K562 (cell line): ENCODE results near the gene PRSS56. TPM values are rescaled to one million over a fixed set of nuclear protein-coding genes. Genes with fewer than 3 reads are reported as not detected.

Experiments
- ATF4 ChIP-seq: fragments of 450-650 bp; formaldehyde crosslinking; IDR thresholded peaks from 2 replicates; pipeline ENCODE4 v1.4.0; 2022; ENCODE audit warnings: mild to moderate bottlenecking, moderate library complexity
- E2F8 ChIP-seq: fragments of 450-650 bp; IDR thresholded peaks from 2 replicates; pipeline ENCODE4 v1.7.1; 2018; ENCODE audit warnings: mild to moderate bottlenecking, low read depth; ENCODE audit not compliant: partially characterized antibody
- ESRRB ChIP-seq: fragments of 250-450 bp; sonication (Bioruptor Pico); IDR thresholded peaks from 2 replicates; pipeline ENCODE4 v1.5.0; 2020; ENCODE audit warnings: mild to moderate bottlenecking, moderate library complexity, borderline replicate concordance
- HMGN3 ChIP-seq: IDR thresholded peaks from 2 replicates; pipeline ENCODE4 v1.6.1; 2011; ENCODE audit warnings: borderline replicate concordance, low read depth, mild to moderate bottlenecking, mixed read lengths, low read length; ENCODE audit not compliant: insufficient read length; ENCODE audit errors: extremely low read depth
- HSF4 ChIP-seq: fragments of 250-450 bp; sonication (Bioruptor Pico); IDR thresholded peaks from 2 replicates; pipeline ENCODE4 v2.1.2; 2022; ENCODE audit warnings: mild to moderate bottlenecking, moderate library complexity, borderline replicate concordance
- NONO ChIP-seq, 2 experiments: fragments of 200-400 bp in 1 of 2; fragments of 450-650 bp in 1 of 2; formaldehyde crosslinking in 1 of 2; IDR thresholded peaks; 2 replicates each; pipeline ENCODE4 v1.6.1; 2017; ENCODE audit warnings: low read depth in 2 of 2, mild to moderate bottlenecking in 2 of 2, moderate library complexity in 2 of 2, low read length in 1 of 2
- POLR2G ChIP-seq: fragments of 200-400 bp; formaldehyde crosslinking; IDR thresholded peaks from 2 replicates; pipeline ENCODE4 v1.6.1; 2017; ENCODE audit warnings: low read depth, mild to moderate bottlenecking, antibody characterized with exemption, low read length, moderate library complexity
- SMARCA4 ChIP-seq: fragments of 450-650 bp; IDR thresholded peaks from 2 replicates; pipeline ENCODE4 v1.6.1; 2016
- SMARCA5 ChIP-seq: fragments of 450-650 bp; IDR thresholded peaks from 2 replicates; pipeline ENCODE4 v1.6.1; 2016
- ZFP91 ChIP-seq: sonication (generic); formaldehyde crosslinking; IDR thresholded peaks from 2 replicates; pipeline ENCODE4 v1.8.0; 2022; ENCODE audit warnings: mild to moderate bottlenecking, missing genetic modification reagents
- ZKSCAN8 ChIP-seq: fragments of 200-800 bp; sonication (Bioruptor generic); IDR thresholded peaks from 2 replicates; pipeline ENCODE4 v1.6.1; 2016; ENCODE audit warnings: missing genetic modification characterization, missing compliant biosample characterization
- ZNF280B ChIP-seq: fragments of 250-450 bp; sonication (Bioruptor Pico); IDR thresholded peaks from 2 replicates; pipeline ENCODE4 v1.5.1; 2021; ENCODE audit warnings: mild to moderate bottlenecking
- ZNF445 ChIP-seq: fragments of 250-450 bp; sonication (Bioruptor Pico); IDR thresholded peaks from 2 replicates; pipeline ENCODE4 v1.4.0; 2020; ENCODE audit warnings: low read depth, mild to moderate bottlenecking, moderate library complexity
- ZNF592 ChIP-seq: fragments of 450-650 bp; IDR thresholded peaks from 2 replicates; pipeline ENCODE4 v1.6.1; 2017; ENCODE audit warnings: antibody characterized with exemption, mild to moderate bottlenecking
- polyA plus RNA-seq, 8 experiments: library from polyadenylated mRNA; depleted of rRNA in 4 of 8; stranded (reverse) in 5 of 8; unstranded in 3 of 8; fragments of >200 nt; fragmentation: Nextera tagmentation in 2 of 8; fragmentation: Illumina TruSeq in 1 of 8; extraction: Ambion mirVana in 2 of 8; extraction: Trizol in 1 of 8; gene quantifications; 2 replicates each; pipeline versions ENCODE4 v1.2.1 to v1.2.3, GENCODE V29; 2011 to 2014; ENCODE audit warnings: inconsistent platforms in 1 of 8, missing spikeins in 1 of 8
- total RNA-seq, 7 experiments: library from RNA; depleted of rRNA in 6 of 7; stranded (reverse); fragments of >200 nt in 6 of 7; fragmentation: Illumina TruSeq in 2 of 7; extraction: Trizol in 2 of 7; gene quantifications; 2 replicates each; pipeline versions ENCODE4 v1.2.1 to v1.2.3, GENCODE V29; 2011 to 2021; ENCODE audit warnings: low replicate concordance in 1 of 7

Gene PRSS56
- total and polyA plus RNA-seq, 9 of the 15 experiments (the other 6 are each of a cell fraction or from before 2014, with no cell fraction given): not detected

GRCh38 chr2:232550354-232551249, 30.4 kb downstream of the PRSS56 start, which contains the start of the genes EIF4E2 and TIGD1 (continued):
- no peak; the same call in 1 of the 2 replicates for TF ChIP-seq ZNF592
- peak; percentile 94 for TF ChIP-seq POLR2G
- no peak for TF ChIP-seq ZNF445
- TF ChIP-seq ZKSCAN8 (CRISPR knock-in tag): no peak
- no peak for TF ChIP-seq ZNF280B (CRISPR knock-in tag)
- peak; percentile 91; the same call in 1 of the 2 replicates for TF ChIP-seq SMARCA5
- no peak for TF ChIP-seq HSF4
- no peak for TF ChIP-seq SMARCA4
- peak; percentile 84 for TF ChIP-seq E2F8
- TF ChIP-seq ESRRB: no peak
- no peak for TF ChIP-seq ZFP91 (CRISPR knock-in tag)
- TF ChIP-seq ATF4: no peak
- peak; percentile 54 to 65; a peak in 2 of 4 replicates for TF ChIP-seq NONO (IDR thresholded peaks at IDR 0.05; ENCODE audit: low read depth in 2 of 2, low read length in 1 of 2)
- TF ChIP-seq HMGN3: peak; percentile 91
